Esophagus mucosa (tissue), 1 donor: ENCODE results near the gene NMT1. TPM values are rescaled to one million over a fixed set of nuclear protein-coding genes. Genes with fewer than 3 reads are reported as not detected.
"Not testable (repeated sequence)": the region's sequence is repeated elsewhere in the genome, so short reads cannot be mapped to it uniquely, and the experiment has no call there.

Source experiments
- ATAC-seq: fragments of 200-7000 bp; cut with Tn5 transposase; one replicate; pipeline ENCODE4 v1.9.1; 2020
- total RNA-seq: library from RNA; stranded (reverse); gene quantifications from one replicate; pipeline ENCODE4 v1.2.4, GENCODE V29; 2023
- donor health status: DM: yes; HTN: yes; CAD: no.

The NMT1 gene
- total RNA-seq, 1 donor from 2014 or later: 63.0 TPM

DNA sequence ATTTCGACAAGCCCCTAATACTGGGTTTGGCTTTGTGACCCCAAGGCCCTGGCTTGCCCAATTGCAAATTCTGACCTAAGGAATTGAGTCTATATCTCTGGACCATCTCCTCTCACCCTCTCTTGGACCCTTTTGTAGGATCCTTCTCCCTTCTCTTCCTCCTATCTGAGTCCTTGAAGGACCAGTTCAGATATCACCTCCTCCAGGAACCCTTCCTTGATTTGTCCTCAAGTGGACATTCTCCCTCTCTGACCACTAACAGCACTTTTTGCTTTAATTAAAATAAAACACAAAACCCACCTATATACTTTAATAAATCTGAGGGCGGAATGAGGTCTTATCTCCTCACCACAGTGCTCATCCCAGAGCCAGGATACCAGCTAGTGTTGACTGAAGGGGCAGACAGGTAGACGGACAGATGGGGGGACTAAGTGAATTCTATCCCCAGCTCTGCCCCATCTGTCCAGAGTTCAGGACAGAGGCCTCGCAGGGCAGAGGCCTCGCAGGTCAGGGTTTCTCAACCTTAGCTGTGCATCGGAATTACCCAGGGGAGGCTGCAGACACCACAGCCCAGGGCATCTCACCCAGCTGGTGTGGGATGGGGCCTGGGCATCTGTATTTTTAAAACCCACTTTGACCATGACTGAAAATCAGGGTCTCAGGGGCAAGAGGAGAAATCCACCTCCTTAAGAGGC lies 62.1 kb downstream of the NMT1 start:
- ATAC-seq: no peak

GRCh38 chr17:45123930-45124796 lies 63.0 kb downstream of the NMT1 start:
- ATAC-seq: peak; percentile 86

DNA sequence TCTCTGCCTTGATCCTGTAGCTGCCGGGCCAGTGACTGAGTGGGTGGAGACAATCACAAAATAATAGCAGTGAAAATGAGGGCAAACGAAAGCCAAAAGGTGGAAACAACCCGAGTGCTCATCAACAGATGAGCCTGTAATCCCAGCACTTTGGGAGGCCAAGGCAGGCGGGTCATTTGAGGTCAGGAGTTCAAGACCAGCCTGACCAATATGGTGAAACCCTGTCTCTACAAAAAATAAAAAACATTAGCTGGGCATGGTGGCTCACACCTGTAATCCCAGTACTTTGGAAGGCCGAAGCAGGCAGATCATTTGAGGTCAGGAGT lies 63.6 kb downstream of the NMT1 start:
- not testable (repeated sequence) for ATAC-seq

DNA sequence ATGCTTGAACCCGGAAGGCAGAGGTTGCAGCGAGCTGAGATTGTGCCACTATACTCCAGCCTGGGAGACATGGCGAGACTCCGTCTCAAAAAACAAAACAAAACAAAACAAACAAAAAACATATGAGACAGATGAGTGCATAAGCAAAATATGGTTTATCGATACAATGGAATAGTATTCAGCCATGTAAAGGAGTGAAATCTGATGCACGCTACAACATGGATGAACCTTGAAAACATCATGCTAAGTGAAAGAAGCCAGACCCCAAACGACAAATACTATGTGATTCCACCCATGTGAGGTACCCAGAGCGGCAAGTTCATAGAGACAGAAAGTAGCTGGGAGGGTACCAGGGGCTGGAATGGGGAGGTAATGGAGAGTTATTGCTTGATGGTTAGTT lies 64.4 kb downstream of the NMT1 start:
- ATAC-seq: no peak

DNA sequence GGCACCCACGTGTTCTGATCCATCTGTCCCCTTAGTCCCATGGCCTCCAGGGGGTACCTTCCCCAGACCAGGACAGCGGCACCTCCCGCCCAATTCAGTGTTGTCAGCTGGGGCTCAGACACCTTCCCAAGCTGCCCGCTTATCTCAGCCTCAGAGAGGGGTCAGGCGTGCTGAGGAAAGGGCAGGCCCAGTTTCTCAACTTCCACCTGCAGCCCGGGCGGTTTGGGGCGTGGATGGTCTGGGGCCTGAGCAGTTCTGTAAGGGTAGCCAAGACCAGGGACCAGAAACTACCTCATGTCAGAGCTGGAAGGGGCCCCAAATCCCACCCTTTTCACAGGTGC lies 66.1 kb downstream of the NMT1 start:
- ATAC-seq: no peak

- ATAC-seq: peak; percentile 2
Measured at GRCh38 chr17:45127548-45128300, 66.6 kb downstream of the NMT1 start.

DNA sequence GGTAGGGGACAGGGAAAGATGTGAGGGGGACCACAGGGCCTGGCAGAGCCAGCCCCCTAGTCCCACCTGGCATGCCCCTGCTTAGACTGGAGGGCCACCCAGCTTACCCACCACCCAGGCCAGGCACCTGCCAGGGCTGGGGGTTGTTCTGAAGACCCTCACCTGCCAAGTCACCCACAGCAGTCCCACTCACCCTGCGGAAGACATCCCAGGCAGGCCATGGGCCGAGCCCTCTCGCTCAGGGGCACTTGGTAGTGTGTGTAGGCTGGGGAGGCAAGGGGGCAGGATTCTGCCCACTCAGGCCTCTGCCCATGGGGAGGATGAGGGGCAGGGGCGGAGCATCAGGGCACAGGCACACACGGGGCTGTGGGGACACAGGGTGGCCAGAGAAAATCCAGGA lies 67.2 kb downstream of the NMT1 start:
- ATAC-seq: no peak

GRCh38 chr17:45128989-45129388 lies 67.9 kb downstream of the NMT1 start:
- no peak for ATAC-seq

DNA sequence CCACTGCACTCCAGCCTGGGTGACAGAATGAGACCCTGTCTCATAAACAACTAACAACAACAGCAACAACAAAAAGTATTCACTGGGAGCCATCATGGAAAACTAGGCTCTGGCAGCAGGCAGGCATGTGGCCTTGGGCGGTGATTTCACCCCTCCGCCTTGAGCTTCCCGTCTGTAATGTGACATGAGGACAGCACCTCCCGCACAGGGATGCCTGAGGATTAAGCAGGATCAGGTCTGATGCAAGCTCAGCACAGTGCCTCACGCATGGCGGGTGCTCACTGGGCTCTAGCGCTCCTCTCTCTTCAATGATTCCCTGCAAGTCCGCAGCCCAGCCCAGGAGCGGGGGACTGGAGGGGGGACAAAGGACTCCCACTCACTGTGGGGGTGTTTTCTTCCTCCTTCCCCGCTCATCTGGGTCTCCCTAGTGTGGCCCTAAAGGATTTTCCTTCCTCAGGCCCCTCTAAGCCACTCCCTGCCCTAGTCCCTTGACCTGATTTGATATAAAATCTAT lies 68.4 kb downstream of the NMT1 start:
- ATAC-seq: peak; percentile 40

DNA sequence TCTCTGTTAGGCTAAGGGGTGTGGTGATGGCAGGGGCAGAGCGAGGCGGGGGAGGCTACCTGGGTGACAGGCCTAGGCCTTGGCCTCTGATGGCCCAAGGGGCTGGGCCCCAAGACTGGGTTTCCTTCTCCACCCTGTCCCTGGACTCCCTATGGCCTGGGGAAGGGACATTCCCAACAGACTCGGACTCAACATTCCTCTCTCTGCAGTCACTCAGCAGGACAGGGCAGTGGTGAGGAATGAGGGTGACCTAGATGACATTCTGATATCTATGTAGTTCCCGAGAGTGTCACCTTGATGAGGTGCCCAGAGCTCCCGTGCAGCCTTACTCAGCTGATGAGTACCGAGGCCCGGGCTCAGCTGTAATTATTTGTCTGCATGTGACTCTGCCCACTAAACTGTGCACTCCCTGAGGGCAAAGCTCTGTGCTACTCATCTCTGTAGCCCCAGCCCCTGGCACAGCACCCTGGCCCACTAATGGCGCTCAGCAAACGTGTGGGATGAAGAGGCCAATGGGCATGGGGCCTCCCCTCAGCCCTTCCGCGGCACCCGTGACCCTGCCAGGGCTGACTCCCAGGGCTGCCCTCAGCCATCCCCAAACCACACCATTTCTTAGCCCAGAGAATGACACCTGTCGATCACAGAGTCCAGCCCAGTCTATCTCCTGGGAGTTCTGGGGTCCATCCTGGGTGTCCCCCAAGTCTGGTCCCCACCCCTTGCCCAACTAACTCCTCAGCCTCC lies 69.0 kb downstream of the NMT1 start:
- peak; percentile 53 for ATAC-seq

GRCh38 chr17:45130681-45131615 lies 69.8 kb downstream of the NMT1 start:
- ATAC-seq: no peak

DNA sequence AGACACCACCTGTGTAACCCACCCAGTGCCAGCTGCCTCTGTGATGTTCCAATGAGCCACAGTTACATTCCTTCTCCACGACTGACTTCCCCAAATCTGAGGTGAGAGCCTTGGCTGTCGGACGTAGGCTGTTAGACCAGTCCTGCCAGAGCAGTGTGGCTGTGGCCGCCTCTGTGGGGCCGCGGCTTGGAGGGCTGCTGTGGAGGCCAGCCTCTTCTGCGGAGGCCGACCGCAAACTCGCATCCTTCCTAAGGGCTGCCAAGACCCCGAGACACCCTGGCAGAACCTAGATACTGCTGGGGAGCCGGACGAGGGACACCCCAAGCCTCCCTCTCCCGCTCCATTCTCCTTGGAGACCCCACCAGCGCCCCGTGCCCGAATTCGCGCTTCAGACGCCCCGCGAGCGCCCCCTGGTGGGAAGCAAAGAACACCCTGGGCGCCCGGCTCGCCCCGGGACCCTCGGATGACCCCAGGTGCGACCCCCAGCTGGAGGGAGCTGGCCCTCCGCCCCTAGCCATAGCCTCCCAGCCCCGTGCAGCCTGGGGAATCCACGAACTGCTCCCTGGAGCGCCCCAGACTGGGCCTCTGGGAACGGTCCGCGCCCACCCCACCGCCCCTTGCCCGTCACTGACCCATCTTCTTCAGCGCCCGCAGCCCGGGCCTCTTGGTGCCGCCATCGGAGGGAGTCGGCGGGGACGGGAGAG lies 70.7 kb downstream of the NMT1 start:
- ATAC-seq: no peak

DNA sequence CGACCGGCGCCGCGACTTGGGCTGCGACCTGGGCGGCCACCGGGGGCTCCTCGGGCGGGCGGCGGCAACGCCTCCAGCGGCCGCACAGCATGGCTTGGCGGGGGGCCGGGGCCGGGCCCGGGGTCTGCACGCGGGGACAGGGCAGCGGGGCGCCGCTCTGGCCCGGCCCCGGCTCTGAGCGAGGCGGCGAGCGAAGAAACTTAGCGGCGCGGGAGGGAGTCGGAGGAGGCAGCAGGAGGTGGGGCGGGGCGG lies 71.1 kb downstream of the NMT1 start, which contains the start of gene PLCD3:
Gene PLCD3, minus strand, starts transcription at position 196 of the 252 bp plus-strand sequence. Its CDS starts 105 bp downstream, at position 91.
- no peak for ATAC-seq

- peak; percentile 51 for ATAC-seq
Measured at GRCh38 chr17:45132572-45133463, 71.7 kb downstream of the NMT1 start.

DNA sequence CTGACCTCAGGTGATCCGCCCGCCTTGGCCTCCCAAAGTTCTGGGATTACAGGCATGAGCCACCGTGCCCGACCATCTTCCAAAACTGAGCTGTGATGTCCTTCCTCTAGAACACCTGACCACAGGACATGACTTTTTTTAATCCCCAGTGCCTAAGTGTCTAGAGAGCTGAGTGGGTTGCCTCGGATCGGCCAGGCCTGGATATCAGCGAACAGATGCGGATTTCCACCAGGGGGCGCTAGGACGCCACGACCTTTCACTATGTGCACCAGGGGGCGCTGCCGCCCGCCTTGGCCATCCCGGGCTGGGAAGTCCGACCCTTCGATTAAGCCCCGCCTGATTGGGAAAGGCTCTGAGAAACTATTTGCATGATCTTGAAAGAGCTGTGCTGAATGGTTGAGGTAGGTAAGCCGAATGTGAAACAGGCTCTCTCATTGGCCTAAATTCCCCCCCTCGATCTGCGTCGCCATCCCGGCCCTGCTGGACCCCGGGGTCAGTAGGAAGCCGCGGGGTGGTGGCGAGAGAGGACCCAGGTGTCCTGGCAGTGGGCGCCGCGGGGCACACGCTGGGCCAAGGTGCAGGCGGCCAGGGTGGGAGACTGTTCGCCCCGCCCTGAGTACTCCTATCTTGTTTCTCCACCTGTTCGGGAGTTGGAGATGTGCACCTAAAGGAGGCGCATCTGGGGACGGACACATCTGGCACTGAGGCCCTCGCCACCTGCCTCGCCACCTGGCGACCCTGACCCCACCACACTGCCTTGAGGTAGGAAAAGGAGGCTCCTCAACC lies 74.3 kb downstream of the NMT1 start, which contains the start of gene ACBD4:
Gene ACBD4, plus strand, starts transcription at position 496 of the 786 bp plus-strand sequence. CDS start 458 bp downstream, outside the sequence.
- ATAC-seq: peak; percentile 82

DNA sequence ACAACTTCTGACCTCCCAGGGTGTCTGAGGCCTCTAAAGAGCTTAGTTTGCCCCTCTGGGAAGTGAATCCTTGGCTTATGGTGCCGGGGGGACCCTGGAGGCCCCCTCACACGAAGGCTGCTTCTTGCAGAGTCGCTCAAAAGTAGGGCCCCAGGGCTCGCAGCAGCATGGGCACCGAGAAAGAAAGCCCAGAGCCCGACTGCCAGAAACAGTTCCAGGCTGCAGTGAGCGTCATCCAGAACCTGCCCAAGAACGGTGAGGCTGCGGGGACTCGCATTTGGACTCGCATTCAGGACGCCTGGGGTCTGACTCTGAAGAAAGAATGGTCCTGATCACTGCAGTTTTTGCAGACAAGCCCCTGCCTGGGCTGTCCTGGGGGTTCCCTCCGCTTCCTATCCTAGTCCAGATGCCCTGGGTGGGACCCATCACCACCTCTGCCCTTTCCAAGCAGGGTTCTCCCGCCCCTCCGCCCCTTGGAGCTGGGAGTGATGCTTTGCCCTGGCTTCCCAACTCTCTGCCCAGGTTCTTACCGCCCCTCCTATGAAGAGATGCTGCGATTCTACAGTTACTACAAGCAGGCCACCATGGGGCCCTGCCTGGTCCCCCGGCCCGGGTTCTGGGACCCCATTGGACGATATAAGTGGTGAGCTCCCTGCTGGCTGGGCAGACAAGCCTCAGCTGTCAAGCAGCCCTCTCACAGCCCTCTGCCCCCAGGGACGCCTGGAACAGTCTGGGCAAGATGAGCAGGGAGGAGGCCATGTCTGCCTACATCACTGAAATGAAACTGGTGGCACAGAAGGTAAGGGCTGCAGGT lies 75.1 kb downstream of the NMT1 start:
- no peak for ATAC-seq

GRCh38 chr17:45136846-45137560 lies 75.9 kb downstream of the NMT1 start:
- ATAC-seq: no peak
